Activated CD4-positive, alpha-beta memory T cell treated with anti-CD3 and anti-CD28 coated beads, Interleukin-2, amount 10 ng/mL, durations not matched to agents 7 days and 5 days (primary cell): Measurements from ENCODE around the gene TUFM. TPM values are rescaled to one million over a fixed set of nuclear protein-coding genes. Genes with fewer than 3 reads are reported as not detected.
"Not testable (repeated sequence)": the region's sequence is repeated elsewhere in the genome, so short reads cannot be mapped to it uniquely, and the experiment has no call there.

Experiments
- CTCF ChIA-PET: fragments of 350-600 bp; sonication (Branson Sonifier 250); formaldehyde crosslinking; loops from one replicate; lab custom pipeline; 2021; ENCODE audit warnings: antibody characterized with exemption, inconsistent platforms; lab: Charles Lee
- POLR2A ChIA-PET: fragments of 350-600 bp; sonication (Branson Sonifier 250); formaldehyde crosslinking; loops from one replicate; lab custom pipeline; 2021; ENCODE audit warnings: antibody characterized with exemption; lab: Charles Lee
- DNase-seq: peaks from one replicate; pipeline ENCODE4 v3.0.0-alpha.2; 2020
- H3K27ac Mint-ChIP-seq: one replicate; pipeline ENCODE4 v1.8.0; 2021; ENCODE audit warnings: mild to moderate bottlenecking, mixed read lengths
- H3K27me3 Mint-ChIP-seq: one replicate; pipeline ENCODE4 v1.8.0; 2021; ENCODE audit warnings: mixed read lengths
- H3K36me3 Mint-ChIP-seq: one replicate; pipeline ENCODE4 v1.8.0; 2021; ENCODE audit warnings: low read depth, mixed read lengths
- H3K4me1 Mint-ChIP-seq: one replicate; pipeline ENCODE4 v1.8.0; 2021; ENCODE audit warnings: mixed read lengths
- H3K4me3 Mint-ChIP-seq: one replicate; pipeline ENCODE4 v1.8.0; 2021; ENCODE audit warnings: mild to moderate bottlenecking, mixed read lengths
- H3K9me3 Mint-ChIP-seq: one replicate; pipeline ENCODE4 v1.8.0; 2021; ENCODE audit warnings: mixed read lengths
- total RNA-seq, 2 experiments: library from RNA; stranded (reverse); gene quantifications; one replicate each; pipeline ENCODE4 v1.2.3, GENCODE V29; 2021

The TUFM gene
- total RNA-seq, 2 experiments from 2014 or later, result 107 TPM

GRCh38 chr16:28872952-28873351 is 26.8 kb upstream of the TUFM start:
- ChIA-PET CTCF (interaction anchor here (0.9 to 2.3 kb wide), 4 partner anchors 8 to 71 kb away, joined by 4 to 20 read pairs (median 5); no protein-coding TSS in a partner anchor), POLR2A (interaction anchor here (1.0 to 5.7 kb wide), 3 partner anchors 10 to 40 kb away, joined by 3 to 37 read pairs (median 4); partner anchors contain the start of gene SH2B1)
- Mint-ChIP-seq H3K4me3 (no peak overlapping the region), H3K9me3 (no peaks in the 10 kb centered on the region), H3K27ac (no peak overlapping the region), H3K36me3 (peaks cover 29% of the 10 kb centered on the region), H3K27me3 (no peaks in the 10 kb centered on the region), H3K4me1 (peaks cover 6% of the 10 kb centered on the region)
- no peak for DNase-seq

GRCh38 chr16:28869201-28869600 is 23.1 kb upstream of the TUFM start:
- Mint-ChIP-seq H3K4me1 (peaks cover 19% of the 10 kb centered on the region), H3K27me3 (no peaks in the 10 kb centered on the region), H3K9me3 (no peaks in the 10 kb centered on the region), H3K4me3 (no peak overlapping the region), H3K27ac (no peak overlapping the region), H3K36me3 (peaks cover 36% of the 10 kb centered on the region)
- CTCF ChIA-PET, result no interaction called here
- DNase-seq, result no peak
- POLR2A ChIA-PET, result interaction anchor here (1.5 kb wide), 1 partner anchor 10 kb away, joined by 6 read pairs; no protein-coding TSS in a partner anchor

- H3K27ac Mint-ChIP-seq, H3K4me3 Mint-ChIP-seq, H3K9me3 Mint-ChIP-seq, DNase-seq, H3K27me3 Mint-ChIP-seq, CTCF ChIA-PET: not testable (repeated sequence)
- POLR2A ChIA-PET, result interaction anchor here (7.0 kb wide), 1 partner anchor 21 kb away, joined by 136 read pairs; the partner anchor contains the start of gene TUFM
- Mint-ChIP-seq H3K4me1 (peaks cover 25% of the 10 kb centered on the region), H3K36me3 (peaks cover 36% of the 10 kb centered on the region)
Observed at GRCh38 chr16:28867646-28868045, 21.5 kb upstream of the TUFM start.

GRCh38 chr16:28867241-28867640 is 21.1 kb upstream of the TUFM start:
- ChIA-PET POLR2A (interaction anchor here (7.0 kb wide), 1 partner anchor 21 kb away, joined by 136 read pairs; the partner anchor contains the start of gene TUFM), CTCF (no interaction called here)
- peaks cover 26% of the 10 kb centered on the region for H3K4me1 Mint-ChIP-seq
- H3K27ac Mint-ChIP-seq, result no peak overlapping the region
- no peaks in the 10 kb centered on the region for H3K9me3 Mint-ChIP-seq
- H3K4me3 Mint-ChIP-seq, result no peak overlapping the region
- DNase-seq, result no peak
- H3K27me3 Mint-ChIP-seq, result no peaks in the 10 kb centered on the region
- peaks cover 31% of the 10 kb centered on the region for H3K36me3 Mint-ChIP-seq

- no peaks in the 10 kb centered on the region for H3K9me3 Mint-ChIP-seq
- CTCF ChIA-PET, result no interaction called here
- no peak for DNase-seq
- POLR2A ChIA-PET, result interaction anchor here (6.2 to 7.0 kb wide), 2 partner anchors 20 to 44 kb away, joined by 64 to 136 read pairs; partner anchors contain the start of genes ATXN2L and TUFM
- H3K27ac Mint-ChIP-seq, result no peak overlapping the region
- H3K36me3 Mint-ChIP-seq, result peaks cover 33% of the 10 kb centered on the region
- peak overlapping the region; percentile 30 for H3K4me3 Mint-ChIP-seq
- peaks cover 33% of the 10 kb centered on the region for H3K4me1 Mint-ChIP-seq
- H3K27me3 Mint-ChIP-seq, result no peaks in the 10 kb centered on the region
Observed at GRCh38 chr16:28866454-28866804, 20.3 kb upstream of the TUFM start.

GRCh38 chr16:28865722-28866453 is 19.7 kb upstream of the TUFM start:
- H3K4me3 Mint-ChIP-seq, result no peak overlapping the region
- CTCF ChIA-PET, result interaction anchor here (1.1 to 1.2 kb wide), 2 partner anchors 8 to 79 kb away, joined by 4 to 8 read pairs; no protein-coding TSS in a partner anchor

GRCh38 chr16:28865001-28865688 is 19.0 kb upstream of the TUFM start:
- Mint-ChIP-seq H3K9me3 (no peaks in the 10 kb centered on the region), H3K36me3 (peaks cover 27% of the 10 kb centered on the region), H3K4me3 (peak overlapping the region; percentile 87), H3K27me3 (no peaks in the 10 kb centered on the region), H3K4me1 (peaks cover 33% of the 10 kb centered on the region), H3K27ac (peak overlapping the region; percentile 90)
- DNase-seq, result no peak
- CTCF ChIA-PET, result interaction anchor here (1.1 to 4.1 kb wide), 5 partner anchors 9 to 80 kb away, joined by 3 to 45 read pairs (median 5); partner anchors contain the start of gene TUFM
- POLR2A ChIA-PET, result interaction anchor here (1.0 to 7.0 kb wide), 8 partner anchors 9 to 210 kb away, joined by 3 to 136 read pairs (median 25); partner anchors contain the start of genes ATXN2L, NFATC2IP and TUFM

More at GRCh38 chr16:28865722-28866453, 19.7 kb upstream of the TUFM start:
- Mint-ChIP-seq H3K9me3 (no peaks in the 10 kb centered on the region), H3K4me1 (peaks cover 33% of the 10 kb centered on the region), H3K27me3 (no peaks in the 10 kb centered on the region), H3K27ac (no peak overlapping the region), H3K36me3 (peaks cover 33% of the 10 kb centered on the region)
- no peak for DNase-seq
- POLR2A ChIA-PET, result interaction anchor here (3.8 to 7.0 kb wide), 3 partner anchors 14 to 44 kb away, joined by 36 to 136 read pairs (median 64); partner anchors contain the start of genes ATXN2L and TUFM

GRCh38 chr16:28863929-28864793 is 18.0 kb upstream of the TUFM start:
- Mint-ChIP-seq H3K4me1 (peaks cover 35% of the 10 kb centered on the region), H3K27me3 (no peaks in the 10 kb centered on the region), H3K36me3 (peaks cover 21% of the 10 kb centered on the region), H3K4me3 (peak overlapping the region; percentile 87), H3K27ac (peak overlapping the region; percentile 90), H3K9me3 (no peaks in the 10 kb centered on the region)
- CTCF ChIA-PET, result interaction anchor here (1.1 to 4.1 kb wide), 5 partner anchors 15 to 81 kb away, joined by 3 to 45 read pairs (median 8); partner anchors contain the start of gene TUFM
- DNase-seq, result peak; percentile 26
- POLR2A ChIA-PET, result interaction anchor here (0.6 to 7.0 kb wide), 16 partner anchors 10 to 211 kb away, joined by 3 to 136 read pairs (median 12); partner anchors contain the start of genes ATXN2L, LAT, NFATC2IP and RABEP2

GRCh38 chr16:28859326-28859725 is 13.2 kb upstream of the TUFM start:
- Mint-ChIP-seq H3K4me1 (peaks cover 17% of the 10 kb centered on the region), H3K27ac (no peak overlapping the region), H3K27me3 (no peaks in the 10 kb centered on the region), H3K9me3 (no peaks in the 10 kb centered on the region), H3K4me3 (no peak overlapping the region), H3K36me3 (peaks cover 9% of the 10 kb centered on the region)
- no peak for DNase-seq
- ChIA-PET POLR2A (interaction anchor here (0.8 to 1.5 kb wide), 2 partner anchors 12 to 36 kb away, joined by 3 to 5 read pairs; partner anchors contain the start of gene ATXN2L), CTCF (interaction anchor here (0.5 to 1.5 kb wide), 3 partner anchors 13 to 156 kb away, joined by 3 to 5 read pairs (median 4); no protein-coding TSS in a partner anchor)

- no peak overlapping the region for H3K27ac Mint-ChIP-seq
- H3K27me3 Mint-ChIP-seq, result no peaks in the 10 kb centered on the region
- POLR2A ChIA-PET, result no interaction called here
- peaks cover 13% of the 10 kb centered on the region for H3K4me1 Mint-ChIP-seq
- peaks cover 10% of the 10 kb centered on the region for H3K36me3 Mint-ChIP-seq
- no peak overlapping the region for H3K4me3 Mint-ChIP-seq
- no peak for DNase-seq
- CTCF ChIA-PET, result interaction anchor here (1.2 to 1.5 kb wide), 2 partner anchors 12 to 86 kb away, joined by 5 read pairs; no protein-coding TSS in a partner anchor
- no peaks in the 10 kb centered on the region for H3K9me3 Mint-ChIP-seq
Observed at GRCh38 chr16:28858421-28858820, 12.3 kb upstream of the TUFM start.

GRCh38 chr16:28846933-28847273 is 755 bp upstream of the TUFM start:
- Mint-ChIP-seq H3K27me3 (no peaks in the 10 kb centered on the region), H3K4me1 (peaks cover 32% of the 10 kb centered on the region), H3K9me3 (no peaks in the 10 kb centered on the region), H3K4me3 (peak overlapping the region; percentile 94), H3K36me3 (peaks cover 37% of the 10 kb centered on the region), H3K27ac (peak overlapping the region; percentile 91)
- CTCF ChIA-PET, result interaction anchor here (0.8 to 4.7 kb wide), 4 partner anchors 12 to 101 kb away, joined by 3 to 45 read pairs (median 8); partner anchors contain the start of gene SH2B1
- POLR2A ChIA-PET, result interaction anchor here (0.6 to 9.8 kb wide), 17 partner anchors 9 to 183 kb away, joined by 3 to 136 read pairs (median 4); partner anchors contain the start of genes ATXN2L, LAT, NFATC2IP and RABEP2
- no peak for DNase-seq
